H9 (cell line): ENCODE data around the gene CCDC158. TPM values are rescaled to one million over a fixed set of nuclear protein-coding genes. Genes with fewer than 3 reads are reported as not detected.

Experiments used
- DNase-seq: peaks from one replicate; pipeline ENCODE4 v3.0.0-alpha.2; 2017
- H2AFZ ChIP-seq: one replicate; pipeline ENCODE4 v1.6.1; 2013; ENCODE audit warnings: mild to moderate bottlenecking, low read length, control low read depth, moderate library complexity
- H2AK5ac ChIP-seq: 2 replicates; pipeline ENCODE4 v1.6.1; 2013; ENCODE audit warnings: low read length, control low read depth, mixed read lengths; ENCODE audit not compliant: insufficient read length
- H2BK120ac ChIP-seq: one replicate; pipeline ENCODE4 v1.6.1; 2013; ENCODE audit warnings: low read depth, mild to moderate bottlenecking, low read length, control low read depth, inconsistent platforms; ENCODE audit not compliant: poor library complexity, severe bottlenecking
- H2BK12ac ChIP-seq: 2 replicates; pipeline ENCODE4 v1.6.1; 2013; ENCODE audit warnings: low read length, control low read depth, mixed read lengths, low read depth; ENCODE audit not compliant: insufficient read length
- H2BK15ac ChIP-seq: 2 replicates; pipeline ENCODE4 v1.6.1; 2013; ENCODE audit warnings: low read depth, low read length, control low read depth
- H2BK20ac ChIP-seq: one replicate; pipeline ENCODE4 v1.6.1; 2013; ENCODE audit warnings: low read depth, mild to moderate bottlenecking, low read length, control low read depth, inconsistent platforms; ENCODE audit not compliant: poor library complexity, severe bottlenecking
- H2BK5ac ChIP-seq: 2 replicates; pipeline ENCODE4 v1.6.1; 2013; ENCODE audit warnings: low read length, control low read depth, mixed read lengths; ENCODE audit not compliant: insufficient read length
- H3K14ac ChIP-seq: 2 replicates; pipeline ENCODE4 v1.6.1; 2013; ENCODE audit warnings: low read length, control low read depth; ENCODE audit not compliant: insufficient read depth
- H3K18ac ChIP-seq: 2 replicates; pipeline ENCODE4 v1.6.1; 2013; ENCODE audit warnings: low read depth, mild to moderate bottlenecking, mixed read lengths, low read length, control low read depth; ENCODE audit not compliant: insufficient read length
- H3K23ac ChIP-seq: 2 replicates; pipeline ENCODE4 v1.6.1; 2013; ENCODE audit warnings: low read length, control low read depth, mixed read lengths, low read depth; ENCODE audit not compliant: insufficient read length
- H3K23me2 ChIP-seq: 2 replicates; pipeline ENCODE4 v1.6.1; 2013; ENCODE audit warnings: low read depth, mild to moderate bottlenecking, mixed read lengths, low read length, control low read depth; ENCODE audit not compliant: insufficient read length, poor library complexity, severe bottlenecking
- H3K27ac ChIP-seq: 2 replicates; pipeline ENCODE4 v1.5.1; 2013; ENCODE audit warnings: low read length, control low read depth, mixed read lengths, low read depth; ENCODE audit not compliant: insufficient read length
- H3K27me3 ChIP-seq: 2 replicates; pipeline ENCODE4 v1.6.1; 2013; ENCODE audit warnings: low read length, control low read depth, inconsistent platforms; ENCODE audit not compliant: insufficient read depth
- H3K4ac ChIP-seq: 2 replicates; pipeline ENCODE4 v1.6.1; 2013; ENCODE audit warnings: low read depth, mild to moderate bottlenecking, control low read depth, inconsistent platforms, low read length, moderate library complexity
- H3K4me1 ChIP-seq: 2 replicates; pipeline ENCODE4 v1.6.1; 2013; ENCODE audit warnings: low read length, control low read depth, inconsistent platforms; ENCODE audit not compliant: insufficient read depth
- H3K4me2 ChIP-seq: 2 replicates; pipeline ENCODE4 v1.6.1; 2013; ENCODE audit warnings: low read length, control low read depth, mixed read lengths; ENCODE audit not compliant: insufficient read length, insufficient read depth
- H3K56ac ChIP-seq: 2 replicates; pipeline ENCODE4 v1.6.1; 2013; ENCODE audit warnings: low read depth, mild to moderate bottlenecking, mixed read lengths, low read length, control low read depth; ENCODE audit not compliant: insufficient read length
- H3K79me1 ChIP-seq: 2 replicates; pipeline ENCODE4 v1.6.1; 2013; ENCODE audit warnings: low read depth, mild to moderate bottlenecking, moderate library complexity, low read length, control low read depth, inconsistent platforms; ENCODE audit not compliant: insufficient read depth, poor library complexity, severe bottlenecking
- H3K79me2 ChIP-seq: 2 replicates; pipeline ENCODE4 v1.6.1; 2013; ENCODE audit warnings: low read length, control low read depth, inconsistent platforms; ENCODE audit not compliant: insufficient read depth
- H3K9ac ChIP-seq: 2 replicates; pipeline ENCODE4 v1.6.1; 2013; ENCODE audit warnings: low read length, control low read depth, mixed read lengths; ENCODE audit not compliant: insufficient read length; ENCODE audit errors: extremely low read depth
- H3K9me3 ChIP-seq: one replicate; pipeline ENCODE4 v1.6.1; 2013; ENCODE audit warnings: low read depth, low read length, inconsistent platforms; ENCODE audit not compliant: control insufficient read depth
- H3T11ph ChIP-seq: one replicate; pipeline ENCODE4 v1.6.1; 2013; ENCODE audit warnings: mild to moderate bottlenecking, low read length, control low read depth, inconsistent platforms
- H4K20me1 ChIP-seq: one replicate; pipeline ENCODE4 v1.6.1; 2013; ENCODE audit not compliant: control insufficient read depth, insufficient read length, insufficient read depth
- H4K5ac ChIP-seq: 2 replicates; pipeline ENCODE4 v1.6.1; 2013; ENCODE audit warnings: low read depth, mild to moderate bottlenecking, mixed read lengths, low read length, control low read depth; ENCODE audit not compliant: insufficient read length
- H4K8ac ChIP-seq: replicated peaks from 2 replicates; pipeline ENCODE4 v1.6.1; 2013; ENCODE audit warnings: low read length, control low read depth, mixed read lengths, low read depth; ENCODE audit not compliant: insufficient read length
- H4K91ac ChIP-seq: 2 replicates; pipeline ENCODE4 v1.6.1; 2013; ENCODE audit warnings: low read depth, mild to moderate bottlenecking, moderate library complexity, mixed read lengths, low read length, control low read depth; ENCODE audit not compliant: insufficient read length
- H3K27ac Mint-ChIP-seq, 3 experiments: 2 replicates in 2 of 3; 3 replicates in 1 of 3; pipeline ENCODE4 v1.8.0; 2020 to 2021; ENCODE audit warnings: mixed read lengths in 3 of 3, mild to moderate bottlenecking in 1 of 3, moderate library complexity in 1 of 3
- H3K27me3 Mint-ChIP-seq: 2 replicates; pipeline ENCODE4 v1.8.0; 2021; ENCODE audit warnings: low read depth, mild to moderate bottlenecking, moderate library complexity, mixed read lengths
- H3K36me3 Mint-ChIP-seq, 3 experiments: 2 replicates in 2 of 3; 3 replicates in 1 of 3; pipeline ENCODE4 v1.8.0; 2020 to 2021; ENCODE audit warnings: low read depth in 3 of 3, mixed read lengths in 3 of 3; ENCODE audit not compliant: insufficient read depth in 1 of 3
- H3K4me1 Mint-ChIP-seq, 2 experiments: 2 replicates each; pipeline ENCODE4 v1.8.0; 2020; ENCODE audit warnings: mixed read lengths in 2 of 2
- H3K4me3 Mint-ChIP-seq, 2 experiments: 2 replicates in 1 of 2; 3 replicates in 1 of 2; pipeline ENCODE4 v1.8.0; 2020 to 2021; ENCODE audit warnings: mild to moderate bottlenecking in 2 of 2, mixed read lengths in 2 of 2, moderate library complexity in 1 of 2
- H3K9me3 Mint-ChIP-seq, 2 experiments: 2 replicates in 1 of 2; 3 replicates in 1 of 2; pipeline ENCODE4 v1.8.0; 2020; ENCODE audit warnings: mild to moderate bottlenecking in 2 of 2, mixed read lengths in 2 of 2, moderate library complexity in 1 of 2
- WGBS: extraction: QIAGEN DNeasy Blood & Tissue Kit; methylation state at CpG from one replicate; pipeline ENCODE4 v1.1.7; 2013; ENCODE audit warnings: missing lambda C conversion rate, low lambda C conversion rate, mixed read lengths; ENCODE audit not compliant: insufficient read length; ENCODE audit errors: extremely low coverage; 5-methylcytosine and 5-hydroxymethylcytosine counted together
- total RNA-seq: library from RNA; stranded (reverse); gene quantifications from 2 replicates; pipeline ENCODE4 v1.2.1, GENCODE V29; 2021
- TF ChIP-seq, protein P1 (sequence below): fragments of 200-600 bp; sonication (generic); conservative IDR thresholded peaks from 3 replicates; pipeline ENCODE4 v1.8.0; 2021; ENCODE audit warnings: antibody characterized with exemption, mild to moderate bottlenecking

CCDC158 gene
- total RNA-seq, 1 experiment from 2014 or later = not detected

DNA sequence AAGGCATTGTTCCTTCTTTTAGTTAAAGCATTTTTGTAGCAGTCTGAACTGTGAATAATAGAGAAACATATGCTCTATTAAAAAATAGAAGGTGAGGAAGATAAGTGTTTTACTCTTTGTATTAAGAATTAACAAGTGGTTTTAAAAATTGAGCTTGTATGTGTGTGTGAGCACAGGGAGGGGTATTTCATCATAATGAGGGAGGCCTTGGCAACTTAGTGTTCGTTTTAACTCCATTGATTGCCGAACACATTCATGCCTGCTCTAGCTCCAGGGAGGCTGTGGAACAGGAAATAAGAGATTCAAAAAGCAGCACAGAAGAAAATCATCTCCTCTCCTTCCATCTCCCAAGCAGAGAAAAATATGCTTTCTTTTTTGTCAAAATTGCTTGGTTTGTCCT is 28.9 kb upstream of the CCDC158 start:
- Histone ChIP-seq H3K27me3 (no peaks in the 10 kb centered on the region), H3K79me1 (no peaks in the 10 kb centered on the region), H4K8ac (no peak overlapping the region), H3K56ac (no peak overlapping the region), H2BK5ac (no peak overlapping the region), H3T11ph (no peak overlapping the region), H3K79me2 (no peaks in the 10 kb centered on the region), H3K4me2 (no peak overlapping the region), H3K4me1 (peaks cover 3% of the 10 kb centered on the region; the same call in 1 of the 2 replicates), H4K20me1 (no peaks in the 10 kb centered on the region), H2BK15ac (no peak overlapping the region), H3K18ac (no peak overlapping the region), H3K9me3 (no peaks in the 10 kb centered on the region), H2BK12ac (no peak overlapping the region), H2BK120ac (no peak overlapping the region), H3K4ac (no peak overlapping the region), H2AFZ (no peak overlapping the region), H4K5ac (no peak overlapping the region), H2BK20ac (no peak overlapping the region), H3K23ac (no peak overlapping the region), H3K9ac (no peak overlapping the region), H3K27ac (no peak overlapping the region), H4K91ac (no peak overlapping the region), H3K23me2 (no peaks in the 10 kb centered on the region), H2AK5ac (no peak overlapping the region), H3K14ac (no peak overlapping the region)
- peak overlapping the region in 1 of 3 experiments; percentile 20; a peak in 1 of 7 replicates for H3K27ac Mint-ChIP-seq
- no peaks in the 10 kb centered on the region for H3K27me3 Mint-ChIP-seq
- 0 out of 7 replicates have a peak, but pooled peaks cover 0 to 1% (median 0%) of the 10 kb centered on the region in 3 experiments for H3K36me3 Mint-ChIP-seq
- peaks cover 13 to 15% of the 10 kb centered on the region in 2 experiments for H3K4me1 Mint-ChIP-seq
- TF ChIP-seq, protein P1, sequence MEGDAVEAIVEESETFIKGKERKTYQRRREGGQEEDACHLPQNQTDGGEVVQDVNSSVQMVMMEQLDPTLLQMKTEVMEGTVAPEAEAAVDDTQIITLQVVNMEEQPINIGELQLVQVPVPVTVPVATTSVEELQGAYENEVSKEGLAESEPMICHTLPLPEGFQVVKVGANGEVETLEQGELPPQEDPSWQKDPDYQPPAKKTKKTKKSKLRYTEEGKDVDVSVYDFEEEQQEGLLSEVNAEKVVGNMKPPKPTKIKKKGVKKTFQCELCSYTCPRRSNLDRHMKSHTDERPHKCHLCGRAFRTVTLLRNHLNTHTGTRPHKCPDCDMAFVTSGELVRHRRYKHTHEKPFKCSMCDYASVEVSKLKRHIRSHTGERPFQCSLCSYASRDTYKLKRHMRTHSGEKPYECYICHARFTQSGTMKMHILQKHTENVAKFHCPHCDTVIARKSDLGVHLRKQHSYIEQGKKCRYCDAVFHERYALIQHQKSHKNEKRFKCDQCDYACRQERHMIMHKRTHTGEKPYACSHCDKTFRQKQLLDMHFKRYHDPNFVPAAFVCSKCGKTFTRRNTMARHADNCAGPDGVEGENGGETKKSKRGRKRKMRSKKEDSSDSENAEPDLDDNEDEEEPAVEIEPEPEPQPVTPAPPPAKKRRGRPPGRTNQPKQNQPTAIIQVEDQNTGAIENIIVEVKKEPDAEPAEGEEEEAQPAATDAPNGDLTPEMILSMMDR = no peak
- no peak overlapping the region for H3K4me3 Mint-ChIP-seq
- DNase-seq = no peak
- no CpG with 5 or more reads among the region's 2 CpGs for WGBS
- no peaks in the 10 kb centered on the region for H3K9me3 Mint-ChIP-seq
